Measurements from ENCODE around the gene PLCZ1. TPM values are rescaled to one million over a fixed set of nuclear protein-coding genes. Genes with fewer than 3 reads are reported as not detected.
"Not testable (repeated sequence)": the region's sequence is repeated elsewhere in the genome, so short reads cannot be mapped to it uniquely, and the experiment has no call there.

Gene PLCZ1, protein sequence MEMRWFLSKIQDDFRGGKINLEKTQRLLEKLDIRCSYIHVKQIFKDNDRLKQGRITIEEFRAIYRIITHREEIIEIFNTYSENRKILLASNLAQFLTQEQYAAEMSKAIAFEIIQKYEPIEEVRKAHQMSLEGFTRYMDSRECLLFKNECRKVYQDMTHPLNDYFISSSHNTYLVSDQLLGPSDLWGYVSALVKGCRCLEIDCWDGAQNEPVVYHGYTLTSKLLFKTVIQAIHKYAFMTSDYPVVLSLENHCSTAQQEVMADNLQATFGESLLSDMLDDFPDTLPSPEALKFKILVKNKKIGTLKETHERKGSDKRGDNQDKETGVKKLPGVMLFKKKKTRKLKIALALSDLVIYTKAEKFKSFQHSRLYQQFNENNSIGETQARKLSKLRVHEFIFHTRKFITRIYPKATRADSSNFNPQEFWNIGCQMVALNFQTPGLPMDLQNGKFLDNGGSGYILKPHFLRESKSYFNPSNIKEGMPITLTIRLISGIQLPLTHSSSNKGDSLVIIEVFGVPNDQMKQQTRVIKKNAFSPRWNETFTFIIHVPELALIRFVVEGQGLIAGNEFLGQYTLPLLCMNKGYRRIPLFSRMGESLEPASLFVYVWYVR
- not detected in 2 replicates for total RNA-seq

- Mint-ChIP-seq H3K27ac (no peak within 1 kb of the TSS), H3K4me1 (ENCODE audit: low read depth) (no peaks in the 10 kb centered on the region), H3K9me3 (peaks cover 15% of the 10 kb centered on the region), H3K27me3 (ENCODE audit: insufficient read depth) (no peaks in the 10 kb centered on the region), H3K36me3 (ENCODE audit: low read depth) (no peaks in the 10 kb centered on the region), H3K4me3 (no peak within 1 kb of the TSS)
- intact Hi-C loops (cut with micrococcal nuclease): no loop called here
- no peak for DNase-seq (ENCODE audit: low spot score)
Measured at GRCh38 chr12:18737819-18738218, at the start of gene PLCZ1, which contains the start of gene CAPZA3. Gene PLCZ1 (minus strand): TSS chr12:18738012. CDS start chr12:18737371, 641 bp downstream. Gene CAPZA3 (plus strand): TSS chr12:18738119. CDS start chr12:18738269, 150 bp downstream.

GRCh38 chr12:18785465-18785864 lies 47.7 kb upstream of the PLCZ1 start:
- DNase-seq (ENCODE audit: low spot score); H3K27ac Mint-ChIP-seq; H3K27me3 Mint-ChIP-seq (ENCODE audit: insufficient read depth); intact Hi-C loops (cut with micrococcal nuclease); H3K4me1 Mint-ChIP-seq (ENCODE audit: low read depth); H3K36me3 Mint-ChIP-seq (ENCODE audit: low read depth); H3K4me3 Mint-ChIP-seq: not testable (repeated sequence)
- H3K9me3 Mint-ChIP-seq: peaks cover 14% of the 10 kb centered on the region

DNA sequence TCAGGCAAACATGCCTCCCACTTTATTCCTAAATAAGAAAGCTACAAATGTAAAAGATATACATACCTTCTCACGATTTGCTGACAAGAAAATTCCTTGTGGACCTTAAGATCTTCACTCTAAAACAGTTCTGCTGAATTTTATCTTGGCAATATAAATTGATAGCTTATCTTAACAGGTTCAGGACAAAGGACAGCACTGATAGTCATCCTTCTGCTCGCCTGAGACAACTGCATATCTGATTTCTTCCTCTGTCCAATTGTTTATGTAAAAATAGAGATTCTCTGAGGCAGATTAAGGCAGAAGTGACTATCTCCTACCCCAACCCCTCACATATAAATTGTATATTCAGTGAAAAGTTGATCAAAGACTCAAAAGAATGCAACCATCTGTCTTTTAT lies 45.0 kb upstream of the PLCZ1 start:
- DNase-seq (ENCODE audit: low spot score): no peak

DNA sequence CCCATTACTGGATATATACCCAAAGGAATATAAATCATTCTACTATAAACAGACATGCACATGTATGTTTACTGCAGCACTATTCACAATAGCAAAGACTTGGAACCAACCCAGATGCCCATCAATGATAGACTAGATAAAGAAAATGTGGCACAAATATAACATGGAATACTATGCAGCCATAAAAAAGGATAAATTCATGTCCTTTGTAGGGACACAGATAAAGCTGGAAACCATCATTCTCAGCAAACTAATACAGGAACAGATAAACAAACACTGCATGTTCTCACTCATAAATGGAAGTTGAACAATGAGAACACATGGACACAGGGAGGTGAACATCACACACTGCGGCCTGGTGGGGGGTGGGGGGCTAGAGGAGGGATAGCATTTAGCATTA lies 28.7 kb upstream of the PLCZ1 start:
- H3K36me3 Mint-ChIP-seq (ENCODE audit: low read depth); DNase-seq (ENCODE audit: low spot score); H3K4me3 Mint-ChIP-seq; H3K27me3 Mint-ChIP-seq (ENCODE audit: insufficient read depth); H3K27ac Mint-ChIP-seq; H3K4me1 Mint-ChIP-seq (ENCODE audit: low read depth); intact Hi-C loops (cut with micrococcal nuclease): not testable (repeated sequence)
- H3K9me3 Mint-ChIP-seq: peaks cover 17% of the 10 kb centered on the region

More for the DNA sequence above, 45.0 kb upstream of the PLCZ1 start:
- Mint-ChIP-seq H3K4me1 (ENCODE audit: low read depth) (no peaks in the 10 kb centered on the region), H3K4me3 (no peak overlapping the region), H3K36me3 (ENCODE audit: low read depth) (no peaks in the 10 kb centered on the region), H3K27me3 (ENCODE audit: insufficient read depth) (no peaks in the 10 kb centered on the region), H3K27ac (no peak overlapping the region), H3K9me3 (peaks cover 18% of the 10 kb centered on the region)
- intact Hi-C loops (cut with micrococcal nuclease): no loop called here

- Mint-ChIP-seq H3K4me1 (ENCODE audit: low read depth) (no peaks in the 10 kb centered on the region), H3K36me3 (ENCODE audit: low read depth) (no peaks in the 10 kb centered on the region), H3K9me3 (no peaks in the 10 kb centered on the region), H3K27me3 (ENCODE audit: insufficient read depth) (no peaks in the 10 kb centered on the region), H3K4me3 (no peak overlapping the region), H3K27ac (no peak overlapping the region)
- intact Hi-C loops (cut with micrococcal nuclease): no loop called here
- DNase-seq (ENCODE audit: low spot score): no peak
Measured at GRCh38 chr12:18755341-18755740, 17.5 kb upstream of the PLCZ1 start.

- no peak overlapping the region for H3K4me3 Mint-ChIP-seq
- no peaks in the 10 kb centered on the region for H3K9me3 Mint-ChIP-seq
- no peaks in the 10 kb centered on the region for H3K4me1 Mint-ChIP-seq (ENCODE audit: low read depth)
- no peak for DNase-seq (ENCODE audit: low spot score)
- no peaks in the 10 kb centered on the region for H3K36me3 Mint-ChIP-seq (ENCODE audit: low read depth)
- no peaks in the 10 kb centered on the region for H3K27me3 Mint-ChIP-seq (ENCODE audit: insufficient read depth)
- intact Hi-C loops (cut with micrococcal nuclease): no loop called here
- no peak overlapping the region for H3K27ac Mint-ChIP-seq
Measured at GRCh38 chr12:18754124-18754707, 16.4 kb upstream of the PLCZ1 start.

DNA sequence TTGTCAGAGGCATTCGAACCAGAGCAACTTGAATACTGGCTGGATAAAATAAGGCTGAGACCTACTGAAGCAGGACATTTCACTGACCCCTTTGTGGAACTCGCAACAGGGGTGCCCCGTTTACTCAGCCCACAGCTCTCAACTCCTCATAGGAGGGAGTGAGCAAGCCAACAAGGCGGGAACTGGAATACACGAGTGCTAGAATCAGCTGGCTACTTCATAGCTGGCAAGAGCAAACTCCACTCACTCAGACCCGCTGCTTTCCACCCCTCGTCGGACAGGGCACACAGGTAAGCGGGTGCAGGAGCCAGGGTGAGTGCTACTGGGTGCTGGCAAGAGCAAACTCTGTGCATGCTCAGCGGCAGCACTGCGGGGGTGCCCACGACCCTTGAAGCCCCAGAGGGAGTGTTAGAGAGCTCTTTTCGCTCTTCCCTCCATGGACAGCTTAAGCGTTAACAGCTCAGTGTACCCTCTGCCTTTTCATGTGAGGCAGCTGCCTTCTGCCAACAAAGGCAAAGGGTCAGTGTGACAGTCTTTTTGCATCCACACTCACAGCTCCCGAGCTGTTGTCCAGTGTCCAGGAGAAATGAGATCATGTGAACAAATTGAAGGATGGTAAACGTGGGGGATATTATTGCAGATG lies 15.8 kb upstream of the PLCZ1 start:
- Mint-ChIP-seq H3K27ac (no peak overlapping the region), H3K27me3 (ENCODE audit: insufficient read depth) (no peaks in the 10 kb centered on the region), H3K4me1 (ENCODE audit: low read depth) (no peaks in the 10 kb centered on the region), H3K9me3 (no peaks in the 10 kb centered on the region), H3K4me3 (no peak overlapping the region), H3K36me3 (ENCODE audit: low read depth) (no peaks in the 10 kb centered on the region)
- intact Hi-C loops (cut with micrococcal nuclease): no loop called here
- no peak for DNase-seq (ENCODE audit: low spot score)

- Mint-ChIP-seq H3K36me3 (ENCODE audit: low read depth) (no peaks in the 10 kb centered on the region), H3K27ac (no peak overlapping the region), H3K27me3 (ENCODE audit: insufficient read depth) (no peaks in the 10 kb centered on the region), H3K4me1 (ENCODE audit: low read depth) (no peaks in the 10 kb centered on the region), H3K4me3 (no peak overlapping the region), H3K9me3 (no peaks in the 10 kb centered on the region)
- no peak for DNase-seq (ENCODE audit: low spot score)
- intact Hi-C loops (cut with micrococcal nuclease): no loop called here
Measured at GRCh38 chr12:18752947-18753346, 15.1 kb upstream of the PLCZ1 start.

GRCh38 chr12:18752280-18752920 lies 14.6 kb upstream of the PLCZ1 start:
- no peak for DNase-seq (ENCODE audit: low spot score)
- H3K4me1 Mint-ChIP-seq (ENCODE audit: low read depth): no peaks in the 10 kb centered on the region
- H3K9me3 Mint-ChIP-seq: no peaks in the 10 kb centered on the region
- H3K27ac Mint-ChIP-seq: no peak overlapping the region
- no peak overlapping the region for H3K4me3 Mint-ChIP-seq
- H3K27me3 Mint-ChIP-seq (ENCODE audit: insufficient read depth): no peaks in the 10 kb centered on the region
- intact Hi-C loops (cut with micrococcal nuclease): no loop called here
- H3K36me3 Mint-ChIP-seq (ENCODE audit: low read depth): no peaks in the 10 kb centered on the region

GRCh38 chr12:18751866-18752265 lies 14.1 kb upstream of the PLCZ1 start:
- Mint-ChIP-seq H3K36me3 (ENCODE audit: low read depth) (no peaks in the 10 kb centered on the region), H3K4me3 (no peak overlapping the region), H3K27ac (no peak overlapping the region), H3K4me1 (ENCODE audit: low read depth) (no peaks in the 10 kb centered on the region), H3K27me3 (ENCODE audit: insufficient read depth) (no peaks in the 10 kb centered on the region), H3K9me3 (no peaks in the 10 kb centered on the region)
- DNase-seq (ENCODE audit: low spot score): no peak
- intact Hi-C loops (cut with micrococcal nuclease): no loop called here

DNA sequence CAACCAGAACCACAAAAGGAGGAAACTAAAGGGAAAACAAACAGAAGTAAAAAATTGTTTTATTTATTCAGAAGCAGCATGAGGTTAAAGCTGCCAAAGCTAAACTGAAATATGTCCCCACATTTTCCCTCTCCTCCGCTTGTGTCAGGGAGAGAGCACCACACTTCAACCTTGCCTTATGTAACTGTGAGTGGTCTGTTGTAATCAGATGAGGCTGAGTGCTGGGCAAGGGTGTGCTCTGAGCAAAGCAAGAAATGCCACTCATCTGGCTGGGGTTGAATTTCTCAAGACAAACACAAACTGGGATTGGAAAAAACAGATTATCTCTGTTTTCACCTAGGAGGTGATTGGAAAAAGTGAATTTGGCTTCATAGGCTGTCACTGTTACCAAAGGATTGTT lies 12.3 kb upstream of the PLCZ1 start:
- intact Hi-C loops (cut with micrococcal nuclease): no loop called here
- no peak for DNase-seq (ENCODE audit: low spot score)
- Mint-ChIP-seq H3K36me3 (ENCODE audit: low read depth) (no peaks in the 10 kb centered on the region), H3K9me3 (no peaks in the 10 kb centered on the region), H3K27ac (no peak overlapping the region), H3K4me3 (no peak overlapping the region), H3K27me3 (ENCODE audit: insufficient read depth) (no peaks in the 10 kb centered on the region), H3K4me1 (ENCODE audit: low read depth) (no peaks in the 10 kb centered on the region)

GRCh38 chr12:18749386-18749957 lies 11.7 kb upstream of the PLCZ1 start:
- no peak for DNase-seq (ENCODE audit: low spot score)
- H3K36me3 Mint-ChIP-seq (ENCODE audit: low read depth): no peaks in the 10 kb centered on the region
- H3K4me3 Mint-ChIP-seq: no peak overlapping the region
- no peak overlapping the region for H3K27ac Mint-ChIP-seq
- intact Hi-C loops (cut with micrococcal nuclease): no loop called here
- no peaks in the 10 kb centered on the region for H3K9me3 Mint-ChIP-seq
- H3K27me3 Mint-ChIP-seq (ENCODE audit: insufficient read depth): no peaks in the 10 kb centered on the region
- no peaks in the 10 kb centered on the region for H3K4me1 Mint-ChIP-seq (ENCODE audit: low read depth)
